Fibroblast of skin of right quadriceps (primary cell): ENCODE data around the gene MTARC1.

Experiments used
- DNase-seq: peaks from one replicate; pipeline ENCODE4 v3.0.0-alpha.2; 2013

MTARC1 gene

GRCh38 chr1:220786337-220787068 lies at the start of gene MTARC1:
Gene MTARC1, plus strand, starts transcription at chr1:220786913. Its CDS starts 32 bp downstream, at chr1:220786945.
- peak; percentile 31 for DNase-seq

DNA sequence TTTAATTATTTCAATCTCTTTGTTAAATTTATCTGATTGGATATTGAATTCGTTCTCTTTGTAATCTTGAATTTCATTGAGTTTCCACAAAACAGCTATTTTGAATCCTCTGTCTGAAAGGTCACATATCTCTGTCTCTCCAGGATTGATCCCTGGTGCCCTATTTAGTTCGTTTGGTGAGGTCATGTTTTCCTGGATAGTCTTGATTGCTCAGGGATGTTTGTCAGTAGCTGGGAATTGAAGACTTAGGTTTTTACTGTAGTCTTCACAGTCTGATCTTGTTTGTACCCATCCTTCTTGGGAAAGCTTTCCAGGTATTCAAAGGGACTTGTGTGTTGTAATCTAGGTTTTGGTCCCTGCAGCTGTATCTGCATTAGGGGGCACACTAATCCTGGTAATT lies 45.4 kb upstream of the MTARC1 start:
- DNase-seq: no peak

DNA sequence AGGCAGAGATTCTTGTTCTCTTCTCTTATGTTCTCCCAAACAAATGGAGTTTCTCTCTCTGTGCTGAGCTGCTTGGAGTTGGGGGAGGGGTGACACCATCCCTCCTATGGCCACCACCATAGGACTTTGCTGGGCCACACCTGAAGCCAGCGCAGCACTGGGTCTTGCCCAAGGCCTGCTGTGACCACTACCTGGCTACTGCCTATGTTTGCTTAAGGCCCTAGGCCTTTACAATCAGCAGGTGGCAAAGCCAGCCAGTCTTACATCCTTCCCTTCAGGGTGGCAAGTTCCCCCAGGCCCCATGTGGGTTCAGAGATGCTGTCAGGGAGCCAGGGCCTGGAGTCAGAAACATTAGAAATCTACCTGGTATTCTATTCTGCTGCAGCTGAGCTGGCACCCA lies 44.9 kb upstream of the MTARC1 start:
- no peak for DNase-seq

DNA sequence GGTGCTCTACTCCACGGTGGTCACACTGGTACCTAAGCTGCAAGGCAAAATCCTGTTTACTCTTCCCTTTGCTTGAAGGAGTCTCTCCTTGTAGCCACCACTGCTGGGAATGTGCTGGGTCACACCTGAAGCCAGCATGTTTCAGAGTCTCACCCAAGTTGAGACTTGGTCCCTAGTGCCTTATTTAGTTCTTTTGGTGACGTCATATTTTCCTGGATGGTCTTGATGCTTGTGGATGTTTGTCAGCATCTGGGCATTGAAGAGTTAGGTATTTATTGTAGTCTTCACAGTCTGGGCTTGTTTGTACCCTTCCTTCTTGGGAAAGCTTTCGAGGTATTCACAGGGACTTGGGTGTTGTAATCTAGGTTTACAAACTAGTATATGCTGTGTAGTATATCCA lies 44.2 kb upstream of the MTARC1 start:
- no peak for DNase-seq

- no peak for DNase-seq
Measured at GRCh38 chr1:220746851-220747250, 39.9 kb upstream of the MTARC1 start.

GRCh38 chr1:220747437-220748088 lies 39.1 kb upstream of the MTARC1 start:
- DNase-seq: no peak

DNA sequence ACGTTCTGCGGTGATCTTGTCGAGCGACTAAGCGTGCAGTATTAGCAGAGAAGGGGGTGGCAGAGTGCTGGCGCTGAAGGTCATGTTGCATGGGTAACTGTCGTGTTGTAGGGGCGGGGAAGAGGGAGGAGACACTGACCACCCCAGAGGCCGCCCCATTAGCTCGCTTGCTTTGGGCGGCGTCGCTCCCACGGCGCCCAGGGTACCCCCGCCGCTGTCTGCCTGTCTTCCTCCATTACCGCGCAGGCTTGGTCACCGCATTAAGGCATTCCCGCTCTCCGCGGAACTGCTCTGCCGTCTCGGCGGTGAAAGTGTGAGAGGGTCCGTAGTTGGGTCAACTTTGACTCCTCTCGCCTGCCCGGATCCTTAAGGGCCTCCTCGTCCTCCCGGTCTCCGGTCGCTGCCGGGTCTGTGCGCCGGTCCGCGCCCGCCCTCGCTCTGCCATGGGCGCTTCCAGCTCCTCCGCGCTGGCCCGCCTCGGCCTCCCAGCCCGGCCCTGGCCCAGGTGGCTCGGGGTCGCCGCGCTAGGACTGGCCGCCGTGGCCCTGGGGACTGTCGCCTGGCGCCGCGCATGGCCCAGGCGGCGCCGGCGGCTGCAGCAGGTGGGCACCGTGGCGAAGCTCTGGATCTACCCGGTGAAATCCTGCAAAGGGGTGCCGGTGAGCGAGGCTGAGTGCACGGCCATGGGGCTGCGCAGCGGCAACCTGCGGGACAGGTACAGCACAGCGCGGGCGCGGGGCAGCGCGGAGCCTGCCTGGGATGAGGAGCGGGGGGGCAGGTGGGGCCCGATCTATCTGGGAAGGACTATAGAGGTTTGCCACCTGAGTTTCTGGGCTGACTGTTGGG lies 38.4 kb upstream of the MTARC1 start, which contains the start of gene MTARC2:
Gene MTARC2 (plus strand): TSS at position 234 of the 846 bp plus-strand sequence. CDS start 210 bp downstream, at position 444.
- DNase-seq: peak; percentile 51

- DNase-seq: no peak
Measured at GRCh38 chr1:220748936-220749335, 37.8 kb upstream of the MTARC1 start.

DNA sequence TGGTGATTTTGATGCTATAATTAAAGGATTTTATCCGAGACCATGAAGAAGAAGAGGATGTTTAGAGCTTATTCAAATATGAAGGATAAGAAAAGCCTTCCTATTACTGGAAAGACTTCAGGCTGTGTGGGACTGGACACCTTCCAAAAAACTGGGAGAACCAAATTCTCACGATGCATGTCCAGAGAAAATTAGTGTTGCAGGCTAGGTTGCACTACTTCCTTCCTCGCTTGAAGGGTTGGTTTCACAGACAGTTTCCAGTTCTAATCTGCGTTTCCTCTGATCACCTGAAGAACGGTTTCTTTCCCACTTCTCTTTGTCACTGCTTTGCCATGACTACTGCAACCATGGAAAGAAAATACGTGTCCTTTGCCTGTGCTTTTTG lies 36.6 kb upstream of the MTARC1 start:
- no peak for DNase-seq

DNA sequence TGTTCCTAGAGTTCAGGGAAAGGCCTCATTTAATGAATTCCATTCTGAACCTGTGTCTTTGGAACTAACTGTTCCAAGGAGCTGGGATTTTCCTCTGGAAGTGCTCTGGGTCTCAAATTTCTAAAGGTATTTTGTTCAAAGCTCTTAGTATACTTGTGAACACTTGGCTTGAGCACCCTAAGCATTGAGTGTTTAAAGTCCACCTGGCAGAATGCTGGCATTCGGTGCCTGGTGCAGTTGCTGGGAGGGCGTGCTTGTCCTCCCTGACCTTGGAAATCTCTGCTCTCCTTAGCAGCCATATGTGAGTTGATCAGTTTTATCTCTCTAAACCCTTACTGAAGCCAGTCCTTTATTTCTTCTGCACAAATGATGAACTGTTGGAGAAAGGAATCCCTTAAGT lies 35.6 kb upstream of the MTARC1 start:
- no peak for DNase-seq

DNA sequence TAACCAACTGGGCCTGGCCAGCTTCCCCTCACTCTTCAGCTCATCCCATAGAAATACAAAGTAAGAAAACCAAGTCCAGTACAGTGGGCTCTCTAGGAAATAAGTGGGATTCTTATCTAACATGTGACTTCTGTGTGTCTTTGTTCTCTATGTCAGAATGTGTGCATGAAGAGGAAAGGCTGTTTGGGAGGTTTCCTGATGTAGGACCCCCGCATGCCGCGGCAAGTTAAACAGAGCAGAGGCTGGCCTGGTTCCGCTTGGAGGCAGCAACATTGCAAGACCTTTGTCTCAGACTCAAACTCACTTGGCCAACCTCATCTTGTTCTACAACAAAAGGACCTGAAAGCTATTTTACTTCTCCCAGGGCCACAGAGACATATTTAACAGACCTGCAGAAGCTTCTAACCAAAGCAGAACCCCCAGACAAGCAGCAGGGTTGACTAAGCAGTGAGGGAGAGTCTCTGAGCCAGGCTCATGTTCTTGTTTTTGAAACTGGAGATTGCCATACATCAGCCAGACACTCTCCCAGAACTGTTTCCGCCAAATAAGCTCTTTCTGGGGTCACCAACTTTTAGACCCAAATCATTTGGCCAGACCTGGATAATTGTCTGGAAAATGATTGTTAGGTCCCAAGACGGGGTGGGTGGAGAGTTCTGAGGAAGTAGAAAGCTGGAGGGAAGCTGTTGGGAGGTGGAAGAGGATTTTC lies 32.3 kb upstream of the MTARC1 start:
- DNase-seq: no peak

DNA sequence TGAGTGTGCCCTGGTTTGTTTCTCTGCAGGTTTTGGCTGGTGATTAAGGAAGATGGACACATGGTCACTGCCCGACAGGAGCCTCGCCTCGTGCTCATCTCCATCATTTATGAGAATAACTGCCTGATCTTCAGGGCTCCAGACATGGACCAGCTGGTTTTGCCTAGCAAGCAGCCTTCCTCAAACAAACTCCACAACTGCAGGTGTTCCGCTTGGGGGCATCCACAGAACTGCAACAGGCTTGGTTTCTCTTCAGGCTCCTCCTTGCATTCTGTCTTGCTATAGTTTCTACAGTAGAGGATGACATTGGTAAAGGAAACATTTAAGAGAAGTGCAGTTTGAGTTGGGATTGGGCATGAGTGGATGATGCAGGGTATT lies 31.8 kb upstream of the MTARC1 start:
- DNase-seq: no peak

- DNase-seq: no peak
Measured at GRCh38 chr1:220755309-220755708, 31.4 kb upstream of the MTARC1 start.

DNA sequence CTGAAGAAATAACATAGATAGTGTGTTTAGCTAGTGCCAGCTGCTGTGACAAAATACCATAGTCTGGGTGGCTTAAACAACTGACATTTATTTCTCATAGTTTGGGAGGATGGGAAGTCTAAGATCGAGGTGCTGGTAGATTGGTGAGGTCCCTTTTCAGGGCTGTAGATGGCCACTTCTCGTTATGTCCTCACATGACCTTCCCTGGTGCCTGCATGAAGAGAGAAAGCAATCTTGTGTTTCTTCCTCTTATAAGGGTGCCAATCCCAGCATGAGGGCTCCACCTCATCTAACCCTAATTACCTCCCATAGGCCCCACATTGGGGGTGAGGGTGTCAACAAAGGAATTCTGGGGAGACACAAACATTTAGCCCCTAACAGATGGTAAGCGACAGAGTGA lies 29.3 kb upstream of the MTARC1 start:
- DNase-seq: no peak

- no peak for DNase-seq
Measured at GRCh38 chr1:220759147-220759546, 27.6 kb upstream of the MTARC1 start.

DNA sequence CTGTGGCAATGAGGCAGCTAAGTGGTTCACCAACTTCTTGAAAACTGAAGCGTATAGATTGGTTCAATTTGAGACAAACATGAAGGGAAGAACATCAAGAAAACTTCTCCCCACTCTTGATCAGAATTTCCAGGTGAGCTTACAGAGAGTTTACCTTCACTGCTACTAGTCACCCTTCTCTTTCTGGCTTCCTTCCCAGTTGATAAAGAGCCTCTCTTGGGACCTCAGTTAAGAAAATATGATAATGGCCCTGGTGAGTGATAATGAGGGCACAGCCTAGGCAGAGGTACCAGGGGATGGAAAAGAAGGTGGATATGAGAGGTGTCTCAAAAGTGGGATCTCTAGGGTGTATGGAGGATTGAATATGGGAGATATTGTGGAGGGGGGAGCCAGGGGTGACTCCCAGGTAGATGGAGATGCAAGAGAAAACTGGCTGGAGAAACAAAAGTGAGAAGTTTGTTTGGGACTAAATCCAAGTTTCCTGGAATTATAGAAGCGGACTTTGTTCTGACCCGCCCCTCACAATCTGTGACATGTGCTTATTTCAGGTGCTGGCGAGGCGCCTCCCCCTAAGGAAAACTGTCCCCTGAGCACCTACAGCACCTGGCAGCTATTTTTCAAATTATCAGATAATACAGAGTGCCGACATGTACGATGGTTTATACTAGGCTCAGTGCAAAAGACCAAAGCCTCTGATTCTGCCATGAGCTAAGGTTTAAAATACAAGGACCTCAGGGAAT lies 24.9 kb upstream of the MTARC1 start:
- DNase-seq: no peak

DNA sequence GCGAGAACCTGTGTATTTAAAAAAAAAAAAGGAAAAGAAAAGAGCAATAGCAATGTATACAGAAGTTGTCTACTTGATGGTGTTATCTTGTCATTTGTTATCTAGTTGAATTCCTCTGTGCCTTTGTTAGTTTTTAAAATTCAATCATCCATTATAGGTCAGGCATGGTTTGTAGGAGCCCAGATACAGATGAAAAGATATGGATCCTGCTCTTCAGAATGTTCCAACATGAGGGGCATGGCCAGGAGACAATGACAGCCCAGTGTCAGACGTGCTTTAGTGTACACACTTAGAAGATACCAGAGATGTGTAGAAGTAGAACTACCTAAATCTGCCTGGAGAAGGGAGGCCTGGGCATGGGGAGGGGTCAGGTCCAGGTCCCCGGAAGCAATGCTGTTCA lies 22.0 kb upstream of the MTARC1 start:
- no peak for DNase-seq

- DNase-seq: peak; percentile 6
Measured at GRCh38 chr1:220767312-220768125, 19.2 kb upstream of the MTARC1 start.

DNA sequence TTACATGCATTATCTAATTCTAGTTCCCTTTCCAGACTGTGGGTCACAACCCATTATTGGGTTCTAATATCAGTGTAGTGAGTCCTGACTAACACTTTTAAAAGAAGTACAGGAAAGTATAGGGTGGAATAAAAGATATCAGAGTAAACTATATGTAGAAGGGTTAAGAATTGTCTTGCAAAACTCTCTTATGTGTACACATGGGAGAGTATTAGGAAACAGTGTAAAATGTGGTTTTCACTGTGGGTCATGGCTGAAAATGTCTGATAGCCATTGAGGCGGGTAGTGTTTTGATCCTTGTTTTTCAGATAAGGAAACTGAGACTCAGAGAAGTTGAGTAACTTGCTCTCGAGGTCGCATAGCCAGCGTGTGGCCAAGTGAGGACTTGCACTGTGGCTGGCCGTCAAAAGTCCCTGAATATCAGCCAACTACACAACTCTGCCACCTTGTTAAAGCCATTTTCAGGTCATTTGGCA lies 18.5 kb upstream of the MTARC1 start:
- no peak for DNase-seq

- DNase-seq: no peak
Measured at GRCh38 chr1:220769205-220769604, 17.5 kb upstream of the MTARC1 start.

DNA sequence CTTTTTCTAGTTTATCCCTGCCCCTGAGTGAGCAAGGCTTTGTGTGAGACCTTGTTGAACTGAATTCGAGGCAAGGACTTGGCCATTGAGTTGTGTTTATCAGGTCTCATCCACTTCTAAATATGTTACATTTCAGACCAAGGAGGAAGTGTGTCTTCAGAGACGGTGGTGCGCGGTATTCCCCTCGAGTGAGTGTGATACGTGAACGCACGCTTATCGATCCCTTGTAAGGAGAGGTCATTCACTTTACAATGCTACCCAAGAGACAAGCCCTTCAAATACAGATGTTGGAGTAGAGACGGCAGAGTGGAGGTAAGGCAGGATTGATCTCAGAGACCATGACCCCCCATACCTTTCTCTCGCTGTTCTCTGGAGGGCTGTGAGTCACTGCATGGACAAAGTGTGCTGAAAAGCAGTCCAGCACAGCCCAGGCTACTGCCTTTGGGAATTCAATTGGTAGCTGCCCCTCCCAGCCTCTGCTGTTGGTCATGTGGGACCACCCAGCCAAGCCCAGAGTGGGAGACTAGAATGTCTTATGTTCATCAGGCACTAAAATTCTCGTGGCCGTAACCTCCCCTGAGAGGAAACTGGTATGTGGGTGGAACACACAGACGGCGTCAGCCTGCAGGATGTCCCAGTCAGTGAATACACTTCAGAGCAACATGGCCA lies 16.3 kb upstream of the MTARC1 start:
- no peak for DNase-seq
